WTC11 (cell line): Measurements from ENCODE around the gene KCNH3. TPM values are rescaled to one million over a fixed set of nuclear protein-coding genes. Genes with fewer than 3 reads are reported as not detected.

Source experiments
- ATAC-seq: fragments of 200-7000 bp; cut with Tn5 transposase; 2 replicates; pipeline ENCODE4 v1.10.0; 2021; ENCODE audit warnings: mild to moderate bottlenecking, moderate library complexity
- CTCF ChIA-PET: fragments of 300-600 bp; sonication (Branson Sonifier 250); formaldehyde crosslinking; loops from one replicate; lab custom pipeline; 2021; ENCODE audit warnings: antibody characterized with exemption; lab: Charles Lee
- POLR2A ChIA-PET: fragments of 350-600 bp; sonication (Branson Sonifier 250); formaldehyde crosslinking; loops from one replicate; lab custom pipeline; 2021; ENCODE audit warnings: antibody characterized with exemption; lab: Charles Lee
- DNase-seq: peaks from one replicate; pipeline ENCODE4 v3.0.0; 2021; ENCODE audit warnings: low spot score
- H3K27ac Mint-ChIP-seq: 2 replicates; pipeline ENCODE4 v1.8.0; 2021; ENCODE audit warnings: mixed read lengths
- H3K27me3 Mint-ChIP-seq: 2 replicates; pipeline ENCODE4 v1.8.0; 2021; ENCODE audit warnings: low read depth, mild to moderate bottlenecking, moderate library complexity, mixed read lengths
- H3K36me3 Mint-ChIP-seq: 2 replicates; pipeline ENCODE4 v1.8.0; 2021; ENCODE audit warnings: mixed read lengths
- H3K4me1 Mint-ChIP-seq: 2 replicates; pipeline ENCODE4 v1.8.0; 2022; ENCODE audit warnings: mixed read lengths
- H3K4me3 Mint-ChIP-seq: 2 replicates; pipeline ENCODE4 v1.8.0; 2021; ENCODE audit warnings: mild to moderate bottlenecking, moderate library complexity, mixed read lengths
- H3K9me3 Mint-ChIP-seq: 2 replicates; pipeline ENCODE4 v1.8.0; 2021; ENCODE audit warnings: mixed read lengths
- ESRRA ChIP-seq: sonication (generic); formaldehyde crosslinking; IDR thresholded peaks from 2 replicates; pipeline ENCODE4 v1.8.1; 2022; ENCODE audit warnings: mild to moderate bottlenecking, missing genetic modification reagents, borderline replicate concordance
- GABPB1 ChIP-seq: sonication (generic); formaldehyde crosslinking; IDR thresholded peaks from 2 replicates; pipeline ENCODE4 v1.8.1; 2023; ENCODE audit warnings: mild to moderate bottlenecking, missing genetic modification reagents
- HMGA2 ChIP-seq: fragments of 250-450 bp; sonication (Bioruptor Pico); IDR thresholded peaks from 2 replicates; pipeline ENCODE4 v1.4.0; 2021; ENCODE audit warnings: mild to moderate bottlenecking, moderate library complexity
- JAZF1 ChIP-seq: fragments of 250-450 bp; sonication (Bioruptor Pico); IDR thresholded peaks from 2 replicates; pipeline ENCODE4 v1.9.0; 2021; ENCODE audit warnings: moderate library complexity, mild to moderate bottlenecking, inconsistent platforms
- NFATC4 ChIP-seq: fragments of 250-450 bp; sonication (Bioruptor Pico); IDR thresholded peaks from 2 replicates; pipeline ENCODE4 v1.9.0; 2021; ENCODE audit warnings: mild to moderate bottlenecking
- NFYB ChIP-seq: sonication (generic); formaldehyde crosslinking; conservative IDR thresholded peaks from 2 replicates; pipeline ENCODE4 v1.8.0; 2022; ENCODE audit warnings: low read depth, missing genetic modification reagents
- OVOL2 ChIP-seq: fragments of 250-450 bp; sonication (Bioruptor Pico); IDR thresholded peaks from 2 replicates; pipeline ENCODE4 v1.9.0; 2021; ENCODE audit warnings: mild to moderate bottlenecking, borderline replicate concordance
- RELA ChIP-seq: sonication (generic); formaldehyde crosslinking; IDR thresholded peaks from 2 replicates; pipeline ENCODE4 v1.8.1; 2022; ENCODE audit warnings: missing genetic modification reagents, mild to moderate bottlenecking, borderline replicate concordance
- RORB ChIP-seq: fragments of 250-450 bp; sonication (Bioruptor Pico); IDR thresholded peaks from 2 replicates; pipeline ENCODE4 v1.9.0; 2021; ENCODE audit warnings: mild to moderate bottlenecking
- TEAD4 ChIP-seq: sonication (generic); formaldehyde crosslinking; IDR thresholded peaks from 2 replicates; pipeline ENCODE4 v1.8.0; 2022; ENCODE audit warnings: mild to moderate bottlenecking, missing genetic modification reagents
- ZNF219 ChIP-seq: sonication (generic); formaldehyde crosslinking; IDR thresholded peaks from 2 replicates; pipeline ENCODE4 v1.8.0; 2023; ENCODE audit warnings: missing genetic modification reagents, mild to moderate bottlenecking, borderline replicate concordance
- ZNF671 ChIP-seq: fragments of 250-450 bp; sonication (Bioruptor Pico); IDR thresholded peaks from 2 replicates; pipeline ENCODE4 v1.8.0; 2021; ENCODE audit warnings: mild to moderate bottlenecking
- total RNA-seq: library from RNA; stranded (reverse); gene quantifications from 3 replicates; pipeline ENCODE4 v1.2.3, GENCODE V29; 2021
- TF ChIP-seq, protein P1 (sequence below): sonication (generic); formaldehyde crosslinking; IDR thresholded peaks from 2 replicates; pipeline ENCODE4 v1.8.1; 2023; ENCODE audit warnings: mild to moderate bottlenecking, moderate library complexity, missing genetic modification reagents
- TF ChIP-seq, protein P2 (sequence below): sonication (generic); formaldehyde crosslinking; IDR thresholded peaks from 2 replicates; pipeline ENCODE4 v1.8.1; 2022; ENCODE audit warnings: low read depth, missing genetic modification reagents, borderline replicate concordance
- TF ChIP-seq, protein P3 (sequence below): sonication (generic); formaldehyde crosslinking; IDR thresholded peaks from 2 replicates; pipeline ENCODE4 v1.8.1; 2023; ENCODE audit warnings: mild to moderate bottlenecking, missing genetic modification reagents, borderline replicate concordance
- TF ChIP-seq, protein P4 (sequence below): sonication (generic); formaldehyde crosslinking; IDR thresholded peaks from 2 replicates; pipeline ENCODE4 v1.8.0; 2023; ENCODE audit warnings: missing genetic modification reagents, mild to moderate bottlenecking, borderline replicate concordance
- TF ChIP-seq, protein P5 (sequence below): sonication (generic); formaldehyde crosslinking; conservative IDR thresholded peaks from 2 replicates; pipeline ENCODE4 v1.8.1; 2022; ENCODE audit warnings: mild to moderate bottlenecking, missing genetic modification reagents

The KCNH3 gene
- total RNA-seq, 1 experiment from 2014 or later = 0.44 TPM

DNA sequence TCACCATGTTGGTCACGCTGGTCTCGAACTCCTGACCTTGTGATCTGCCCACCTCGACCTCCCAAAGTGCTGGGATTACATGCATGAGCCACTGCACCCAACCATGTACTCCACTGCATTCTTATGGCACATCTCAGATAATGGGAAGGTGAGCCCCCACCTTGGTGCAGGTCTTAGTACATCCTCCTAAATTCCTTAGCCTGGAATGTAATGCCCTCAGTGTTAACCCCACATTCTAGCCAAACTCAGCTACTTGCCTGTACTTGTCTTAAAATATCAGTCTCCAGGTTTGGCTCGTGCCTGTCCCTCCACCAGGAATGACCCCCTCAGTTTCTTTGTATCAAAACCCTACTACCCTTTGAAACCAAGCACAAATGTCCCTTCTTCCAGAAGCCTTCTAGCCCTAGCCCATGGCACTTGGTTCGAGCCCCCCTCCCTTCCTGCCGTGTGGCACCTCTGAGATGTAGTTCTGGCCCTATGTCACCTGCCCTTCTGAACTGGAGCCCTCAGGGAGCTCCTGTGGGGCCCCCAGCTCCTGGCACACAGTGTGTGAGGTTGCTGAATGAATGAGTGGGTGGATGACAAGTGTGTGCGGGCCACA lies 8.4 kb downstream of the KCNH3 start:
- Mint-ChIP-seq H3K9me3 (no peaks in the 10 kb centered on the region), H3K36me3 (no peaks in the 10 kb centered on the region), H3K4me3 (no peak overlapping the region), H3K27me3 (peaks cover 91% of the 10 kb centered on the region), H3K4me1 (peaks cover 23% of the 10 kb centered on the region), H3K27ac (no peak overlapping the region)
- ChIA-PET CTCF (interaction anchor here (1.5 to 4.9 kb wide), 3 partner anchors 180 to 205 kb away, joined by 4 to 32 read pairs (median 5); partner anchors contain the start of genes DNAJC22 and SPATS2), POLR2A (no interaction called here)
- no peak for DNase-seq
- TF ChIP-seq RORB (CRISPR knock-in tag) = no peak
- no peak for ATAC-seq

DNA sequence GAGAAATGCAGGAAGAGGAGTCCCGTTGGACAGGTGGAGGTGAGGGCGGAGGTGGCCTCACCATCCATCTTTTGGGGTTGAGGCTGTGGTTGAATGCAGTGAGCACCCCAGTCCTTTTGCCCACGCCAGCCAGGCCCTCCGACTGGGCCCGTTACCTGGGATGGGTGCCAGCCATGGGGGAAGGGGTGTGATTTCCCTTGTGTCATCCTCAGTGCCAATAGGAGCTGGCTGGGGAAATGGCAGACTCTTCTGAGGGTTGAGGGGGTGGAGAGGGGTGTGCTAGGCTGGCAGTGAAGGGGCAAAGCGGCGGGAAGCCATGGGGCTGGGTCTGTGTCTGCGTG lies 9.6 kb downstream of the KCNH3 start:
- no peaks in the 10 kb centered on the region for H3K9me3 Mint-ChIP-seq
- peaks cover 84% of the 10 kb centered on the region for H3K27me3 Mint-ChIP-seq
- no peaks in the 10 kb centered on the region for H3K36me3 Mint-ChIP-seq
- ChIA-PET CTCF (interaction anchor here (0.6 to 7.8 kb wide), 13 partner anchors 10 to 254 kb away, joined by 3 to 99 read pairs (median 4); partner anchors contain the start of genes DNAJC22, KCNH3, PRPF40B and PRPH), POLR2A (no interaction called here)
- no peak for TF ChIP-seq JAZF1 (CRISPR knock-in tag)
- TF ChIP-seq, protein P1, sequence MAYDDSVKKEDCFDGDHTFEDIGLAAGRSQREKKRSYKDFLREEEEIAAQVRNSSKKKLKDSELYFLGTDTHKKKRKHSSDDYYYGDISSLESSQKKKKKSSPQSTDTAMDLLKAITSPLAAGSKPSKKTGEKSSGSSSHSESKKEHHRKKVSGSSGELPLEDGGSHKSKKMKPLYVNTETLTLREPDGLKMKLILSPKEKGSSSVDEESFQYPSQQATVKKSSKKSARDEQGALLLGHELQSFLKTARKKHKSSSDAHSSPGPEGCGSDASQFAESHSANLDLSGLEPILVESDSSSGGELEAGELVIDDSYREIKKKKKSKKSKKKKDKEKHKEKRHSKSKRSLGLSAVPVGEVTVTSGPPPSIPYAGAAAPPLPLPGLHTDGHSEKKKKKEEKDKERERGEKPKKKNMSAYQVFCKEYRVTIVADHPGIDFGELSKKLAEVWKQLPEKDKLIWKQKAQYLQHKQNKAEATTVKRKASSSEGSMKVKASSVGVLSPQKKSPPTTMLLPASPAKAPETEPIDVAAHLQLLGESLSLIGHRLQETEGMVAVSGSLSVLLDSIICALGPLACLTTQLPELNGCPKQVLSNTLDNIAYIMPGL (CRISPR knock-in tag) = no peak
- TF ChIP-seq HMGA2 (CRISPR knock-in tag) = no peak
- no peak for TF ChIP-seq ZNF671 (CRISPR knock-in tag)
- no peak for TF ChIP-seq RELA (CRISPR knock-in tag)
- no peak for TF ChIP-seq OVOL2 (CRISPR knock-in tag)
- TF ChIP-seq, protein P2, sequence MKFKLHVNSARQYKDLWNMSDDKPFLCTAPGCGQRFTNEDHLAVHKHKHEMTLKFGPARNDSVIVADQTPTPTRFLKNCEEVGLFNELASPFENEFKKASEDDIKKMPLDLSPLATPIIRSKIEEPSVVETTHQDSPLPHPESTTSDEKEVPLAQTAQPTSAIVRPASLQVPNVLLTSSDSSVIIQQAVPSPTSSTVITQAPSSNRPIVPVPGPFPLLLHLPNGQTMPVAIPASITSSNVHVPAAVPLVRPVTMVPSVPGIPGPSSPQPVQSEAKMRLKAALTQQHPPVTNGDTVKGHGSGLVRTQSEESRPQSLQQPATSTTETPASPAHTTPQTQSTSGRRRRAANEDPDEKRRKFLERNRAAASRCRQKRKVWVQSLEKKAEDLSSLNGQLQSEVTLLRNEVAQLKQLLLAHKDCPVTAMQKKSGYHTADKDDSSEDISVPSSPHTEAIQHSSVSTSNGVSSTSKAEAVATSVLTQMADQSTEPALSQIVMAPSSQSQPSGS (CRISPR knock-in tag) = no peak
- TF ChIP-seq TEAD4 = no peak
- TF ChIP-seq NFYB (CRISPR knock-in tag) = no peak
- peaks cover 18% of the 10 kb centered on the region for H3K4me1 Mint-ChIP-seq
- H3K27ac Mint-ChIP-seq = no peak overlapping the region
- H3K4me3 Mint-ChIP-seq = no peak overlapping the region
- DNase-seq (no peak), ATAC-seq (no peak)

DNA sequence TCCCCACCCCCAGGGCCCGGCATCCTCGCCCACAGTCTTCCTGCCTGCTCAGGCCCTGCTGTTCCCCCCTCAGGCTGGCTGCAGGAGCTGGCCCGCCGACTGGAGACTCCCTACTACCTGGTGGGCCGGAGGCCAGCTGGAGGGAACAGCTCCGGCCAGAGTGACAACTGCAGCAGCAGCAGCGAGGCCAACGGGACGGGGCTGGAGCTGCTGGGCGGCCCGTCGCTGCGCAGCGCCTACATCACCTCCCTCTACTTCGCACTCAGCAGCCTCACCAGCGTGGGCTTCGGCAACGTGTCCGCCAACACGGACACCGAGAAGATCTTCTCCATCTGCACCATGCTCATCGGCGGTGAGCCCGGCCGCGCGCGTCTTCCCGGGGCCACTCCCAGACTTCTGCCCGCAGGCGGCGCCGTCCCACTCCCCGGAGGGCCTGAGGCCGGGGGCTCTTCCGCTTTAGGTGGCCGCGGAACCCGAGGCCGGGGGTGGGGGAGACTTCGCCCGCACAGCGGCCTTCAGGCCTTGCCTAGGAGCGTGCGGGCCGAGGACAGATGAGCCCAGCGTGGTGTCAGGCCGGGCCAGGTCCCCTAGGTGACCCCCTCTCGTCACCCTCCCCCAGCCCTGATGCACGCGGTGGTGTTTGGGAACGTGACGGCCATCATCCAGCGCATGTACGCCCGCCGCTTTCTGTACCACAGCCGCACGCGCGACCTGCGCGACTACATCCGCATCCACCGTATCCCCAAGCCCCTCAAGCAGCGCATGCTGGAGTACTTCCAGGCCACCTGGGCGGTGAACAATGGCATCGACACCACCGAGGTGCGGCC lies 10.2 kb downstream of the KCNH3 start:
- Mint-ChIP-seq H3K4me3 (peak overlapping the region; percentile 64), H3K27ac (no peak overlapping the region), H3K36me3 (no peaks in the 10 kb centered on the region), H3K9me3 (no peaks in the 10 kb centered on the region), H3K27me3 (peaks cover 78% of the 10 kb centered on the region), H3K4me1 (peaks cover 15% of the 10 kb centered on the region)
- DNase-seq (peak; percentile 56), ATAC-seq (peak; percentile 55)
- CTCF ChIA-PET = interaction anchor here (0.6 to 7.8 kb wide), 14 partner anchors 10 to 254 kb away, joined by 3 to 99 read pairs (median 4); partner anchors contain the start of genes DNAJC22, KCNH3, PRPF40B and PRPH
- POLR2A ChIA-PET = no interaction called here
- TF ChIP-seq, protein P3, sequence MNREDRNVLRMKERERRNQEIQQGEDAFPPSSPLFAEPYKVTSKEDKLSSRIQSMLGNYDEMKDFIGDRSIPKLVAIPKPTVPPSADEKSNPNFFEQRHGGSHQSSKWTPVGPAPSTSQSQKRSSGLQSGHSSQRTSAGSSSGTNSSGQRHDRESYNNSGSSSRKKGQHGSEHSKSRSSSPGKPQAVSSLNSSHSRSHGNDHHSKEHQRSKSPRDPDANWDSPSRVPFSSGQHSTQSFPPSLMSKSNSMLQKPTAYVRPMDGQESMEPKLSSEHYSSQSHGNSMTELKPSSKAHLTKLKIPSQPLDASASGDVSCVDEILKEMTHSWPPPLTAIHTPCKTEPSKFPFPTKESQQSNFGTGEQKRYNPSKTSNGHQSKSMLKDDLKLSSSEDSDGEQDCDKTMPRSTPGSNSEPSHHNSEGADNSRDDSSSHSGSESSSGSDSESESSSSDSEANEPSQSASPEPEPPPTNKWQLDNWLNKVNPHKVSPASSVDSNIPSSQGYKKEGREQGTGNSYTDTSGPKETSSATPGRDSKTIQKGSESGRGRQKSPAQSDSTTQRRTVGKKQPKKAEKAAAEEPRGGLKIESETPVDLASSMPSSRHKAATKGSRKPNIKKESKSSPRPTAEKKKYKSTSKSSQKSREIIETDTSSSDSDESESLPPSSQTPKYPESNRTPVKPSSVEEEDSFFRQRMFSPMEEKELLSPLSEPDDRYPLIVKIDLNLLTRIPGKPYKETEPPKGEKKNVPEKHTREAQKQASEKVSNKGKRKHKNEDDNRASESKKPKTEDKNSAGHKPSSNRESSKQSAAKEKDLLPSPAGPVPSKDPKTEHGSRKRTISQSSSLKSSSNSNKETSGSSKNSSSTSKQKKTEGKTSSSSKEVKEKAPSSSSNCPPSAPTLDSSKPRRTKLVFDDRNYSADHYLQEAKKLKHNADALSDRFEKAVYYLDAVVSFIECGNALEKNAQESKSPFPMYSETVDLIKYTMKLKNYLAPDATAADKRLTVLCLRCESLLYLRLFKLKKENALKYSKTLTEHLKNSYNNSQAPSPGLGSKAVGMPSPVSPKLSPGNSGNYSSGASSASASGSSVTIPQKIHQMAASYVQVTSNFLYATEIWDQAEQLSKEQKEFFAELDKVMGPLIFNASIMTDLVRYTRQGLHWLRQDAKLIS (CRISPR knock-in tag) = 0 out of 2 replicates have a peak, but pooled peaks have one; percentile 42
- TF ChIP-seq, protein P4, sequence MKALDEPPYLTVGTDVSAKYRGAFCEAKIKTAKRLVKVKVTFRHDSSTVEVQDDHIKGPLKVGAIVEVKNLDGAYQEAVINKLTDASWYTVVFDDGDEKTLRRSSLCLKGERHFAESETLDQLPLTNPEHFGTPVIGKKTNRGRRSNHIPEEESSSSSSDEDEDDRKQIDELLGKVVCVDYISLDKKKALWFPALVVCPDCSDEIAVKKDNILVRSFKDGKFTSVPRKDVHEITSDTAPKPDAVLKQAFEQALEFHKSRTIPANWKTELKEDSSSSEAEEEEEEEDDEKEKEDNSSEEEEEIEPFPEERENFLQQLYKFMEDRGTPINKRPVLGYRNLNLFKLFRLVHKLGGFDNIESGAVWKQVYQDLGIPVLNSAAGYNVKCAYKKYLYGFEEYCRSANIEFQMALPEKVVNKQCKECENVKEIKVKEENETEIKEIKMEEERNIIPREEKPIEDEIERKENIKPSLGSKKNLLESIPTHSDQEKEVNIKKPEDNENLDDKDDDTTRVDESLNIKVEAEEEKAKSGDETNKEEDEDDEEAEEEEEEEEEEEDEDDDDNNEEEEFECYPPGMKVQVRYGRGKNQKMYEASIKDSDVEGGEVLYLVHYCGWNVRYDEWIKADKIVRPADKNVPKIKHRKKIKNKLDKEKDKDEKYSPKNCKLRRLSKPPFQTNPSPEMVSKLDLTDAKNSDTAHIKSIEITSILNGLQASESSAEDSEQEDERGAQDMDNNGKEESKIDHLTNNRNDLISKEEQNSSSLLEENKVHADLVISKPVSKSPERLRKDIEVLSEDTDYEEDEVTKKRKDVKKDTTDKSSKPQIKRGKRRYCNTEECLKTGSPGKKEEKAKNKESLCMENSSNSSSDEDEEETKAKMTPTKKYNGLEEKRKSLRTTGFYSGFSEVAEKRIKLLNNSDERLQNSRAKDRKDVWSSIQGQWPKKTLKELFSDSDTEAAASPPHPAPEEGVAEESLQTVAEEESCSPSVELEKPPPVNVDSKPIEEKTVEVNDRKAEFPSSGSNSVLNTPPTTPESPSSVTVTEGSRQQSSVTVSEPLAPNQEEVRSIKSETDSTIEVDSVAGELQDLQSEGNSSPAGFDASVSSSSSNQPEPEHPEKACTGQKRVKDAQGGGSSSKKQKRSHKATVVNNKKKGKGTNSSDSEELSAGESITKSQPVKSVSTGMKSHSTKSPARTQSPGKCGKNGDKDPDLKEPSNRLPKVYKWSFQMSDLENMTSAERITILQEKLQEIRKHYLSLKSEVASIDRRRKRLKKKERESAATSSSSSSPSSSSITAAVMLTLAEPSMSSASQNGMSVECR = no peak
- TF ChIP-seq, protein P5, sequence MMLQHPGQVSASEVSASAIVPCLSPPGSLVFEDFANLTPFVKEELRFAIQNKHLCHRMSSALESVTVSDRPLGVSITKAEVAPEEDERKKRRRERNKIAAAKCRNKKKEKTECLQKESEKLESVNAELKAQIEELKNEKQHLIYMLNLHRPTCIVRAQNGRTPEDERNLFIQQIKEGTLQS = no peak
- no peak for TF ChIP-seq ZNF219 (CRISPR knock-in tag)
- no peak for TF ChIP-seq NFATC4 (CRISPR knock-in tag)
- no peak for TF ChIP-seq GABPB1 (CRISPR knock-in tag)
- no peak for TF ChIP-seq ESRRA (CRISPR knock-in tag)
